Inflammatory macrophage treated with lipopolysaccharide for 1 hour (primary cell): ENCODE data around the gene VPS54.
A peak's percentile ranks its signal among the peaks of the same experiment; 100 is the strongest.
"Not testable (repeated sequence)": the region's sequence is repeated elsewhere in the genome, so short reads cannot be mapped to it uniquely, and the experiment has no call there.

ENCODE experiments used
- DNase-seq, 2 donors: peaks; one replicate each; pipeline ENCODE4 v3.0.0-alpha.2; 2020 to 2022

VPS54 gene

DNA sequence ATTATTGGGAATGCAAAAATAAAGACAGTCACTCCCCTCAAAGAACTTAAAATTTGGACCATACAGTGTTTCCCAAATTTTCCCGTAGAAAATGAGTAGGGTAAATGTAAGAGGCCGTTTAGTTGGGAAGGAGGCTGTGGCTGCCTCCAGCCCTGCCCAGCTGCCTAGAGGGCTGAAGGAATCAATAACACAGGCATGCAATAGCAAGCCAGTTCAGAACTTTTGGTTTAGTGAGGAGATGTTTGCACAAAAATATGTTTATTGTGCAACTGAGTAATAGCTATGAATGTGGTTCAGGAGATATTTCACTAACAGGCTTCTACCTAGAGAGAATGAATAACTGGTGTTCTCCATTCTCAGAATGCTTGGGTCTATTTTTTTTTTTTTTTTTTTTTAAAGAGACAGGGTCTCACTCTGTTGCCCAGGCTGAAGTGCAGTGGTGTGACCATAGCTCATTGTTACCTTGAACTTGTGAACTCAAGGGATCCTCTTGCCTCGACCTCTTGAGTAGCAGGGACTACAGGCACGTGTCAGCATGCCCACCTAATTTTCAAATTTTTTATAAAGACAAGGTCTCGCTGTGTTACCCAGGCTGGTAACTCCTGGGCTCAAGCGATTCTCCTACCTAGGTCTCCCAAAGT is 153.9 kb downstream of the VPS54 start:
- no peak for DNase-seq

GRCh38 chr2:63863707-63864106 is 155.5 kb downstream of the VPS54 start:
- DNase-seq, result no peak

DNA sequence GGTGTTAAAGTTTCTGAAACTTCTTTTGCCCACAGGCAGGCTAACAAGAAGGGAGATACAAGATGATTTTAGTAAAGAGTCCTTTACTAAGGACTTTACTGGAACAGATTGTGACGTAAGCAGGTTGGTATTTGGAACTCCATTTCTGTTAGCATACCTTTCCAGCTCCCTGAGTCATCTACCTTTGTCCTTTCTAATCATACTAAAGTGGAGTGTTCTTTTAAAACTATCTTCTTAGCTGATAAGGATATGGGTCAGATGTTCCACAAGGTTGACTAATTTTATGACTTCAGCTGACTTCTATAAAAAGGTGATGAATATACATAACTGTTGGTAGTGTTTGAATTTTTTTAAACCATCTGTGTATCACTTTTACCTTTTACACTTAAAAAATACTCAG is 156.4 kb downstream of the VPS54 start:
- no peak for DNase-seq

GRCh38 chr2:63861220-63861822 is 157.9 kb downstream of the VPS54 start:
- DNase-seq, result peak; percentile 54 to 77

- DNase-seq, result no peak
Observed at GRCh38 chr2:63858291-63858690, 160.9 kb downstream of the VPS54 start.

DNA sequence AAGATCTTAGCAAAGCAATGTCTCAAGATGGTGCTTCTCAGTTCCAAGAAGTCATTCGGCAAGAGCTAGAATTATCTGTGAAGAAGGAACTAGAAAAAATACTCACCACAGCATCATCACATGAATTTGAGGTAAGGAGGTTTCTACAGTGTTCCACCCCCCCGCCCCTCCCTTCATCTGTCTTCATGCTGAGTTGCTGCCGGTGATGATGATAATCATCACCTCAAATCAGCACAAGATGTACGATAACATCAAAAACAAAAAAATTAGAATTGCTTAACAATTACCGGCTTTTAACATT is 163.0 kb downstream of the VPS54 start:
- peak; percentile 76 to 82 for DNase-seq

DNA sequence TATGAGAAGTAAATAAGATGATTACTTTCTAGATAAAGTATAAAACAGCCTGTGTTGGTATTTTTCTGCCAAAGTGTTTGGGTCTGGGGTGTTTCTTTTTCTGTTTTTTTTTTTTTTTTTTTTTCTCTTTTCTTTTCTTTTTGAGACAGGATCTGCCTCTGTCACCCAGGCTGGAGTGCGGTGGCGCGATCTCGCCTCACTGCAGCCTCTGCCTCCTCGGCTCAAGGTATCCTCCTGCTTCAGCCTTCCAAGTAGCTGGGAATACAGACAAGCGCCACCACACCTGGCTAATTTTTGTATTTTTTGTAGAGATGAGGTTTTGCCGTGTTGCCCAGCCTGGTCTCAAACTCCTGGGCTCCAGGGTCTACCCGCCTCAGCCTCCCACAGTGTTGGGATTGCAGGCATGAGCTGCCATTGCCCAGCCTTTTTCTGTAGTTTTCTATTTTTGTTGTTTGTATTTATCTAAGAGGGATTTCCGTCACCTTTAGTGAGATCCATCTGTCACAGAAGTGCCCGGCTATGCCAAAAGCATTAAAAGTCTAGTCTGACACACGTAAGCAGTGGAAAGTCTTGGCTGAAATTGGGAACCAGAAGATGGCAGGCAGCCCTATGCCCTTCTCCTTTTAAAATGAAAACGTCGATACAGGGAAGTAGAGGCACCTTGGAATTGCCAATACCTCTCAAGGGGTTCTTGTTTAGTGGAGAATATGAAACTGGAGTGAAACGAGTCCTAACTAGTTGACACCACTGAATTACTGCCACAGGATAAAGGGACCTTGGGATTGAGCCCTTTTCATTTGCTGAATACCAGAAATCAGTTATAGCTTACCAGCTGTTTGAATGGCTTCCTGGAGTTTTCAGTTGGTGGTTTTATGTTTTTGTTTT is 163.6 kb downstream of the VPS54 start:
- peak in 1 of 2 donors; percentile 23 for DNase-seq

- peak; percentile 93 to 95 for DNase-seq
Observed at GRCh38 chr2:63853527-63854310, 165.5 kb downstream of the VPS54 start.

- no peak for DNase-seq
Observed at GRCh38 chr2:63851691-63852311, 167.4 kb downstream of the VPS54 start.

DNA sequence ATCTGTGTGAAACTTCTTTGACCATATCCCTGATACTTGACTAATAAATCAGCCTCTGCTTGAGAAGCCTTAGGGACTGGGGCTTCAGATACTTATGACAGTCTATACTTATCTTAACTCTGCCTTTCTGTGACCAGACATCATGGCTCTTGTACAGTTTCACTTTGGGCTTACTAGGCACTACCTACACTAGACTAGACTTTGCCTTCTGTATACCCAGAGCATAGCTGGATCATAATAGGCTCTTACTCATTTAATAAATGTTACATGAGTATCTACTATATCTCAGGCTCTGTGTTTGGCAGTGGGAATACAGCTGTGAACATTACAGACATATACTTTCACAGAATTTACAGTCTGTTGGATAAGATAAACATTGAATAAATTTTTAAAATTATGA is 168.6 kb downstream of the VPS54 start:
- DNase-seq, result no peak

GRCh38 chr2:63850204-63850571 is 169.0 kb downstream of the VPS54 start:
- no peak for DNase-seq

- DNase-seq, result no peak
Observed at GRCh38 chr2:63849381-63850203, 169.6 kb downstream of the VPS54 start.

DNA sequence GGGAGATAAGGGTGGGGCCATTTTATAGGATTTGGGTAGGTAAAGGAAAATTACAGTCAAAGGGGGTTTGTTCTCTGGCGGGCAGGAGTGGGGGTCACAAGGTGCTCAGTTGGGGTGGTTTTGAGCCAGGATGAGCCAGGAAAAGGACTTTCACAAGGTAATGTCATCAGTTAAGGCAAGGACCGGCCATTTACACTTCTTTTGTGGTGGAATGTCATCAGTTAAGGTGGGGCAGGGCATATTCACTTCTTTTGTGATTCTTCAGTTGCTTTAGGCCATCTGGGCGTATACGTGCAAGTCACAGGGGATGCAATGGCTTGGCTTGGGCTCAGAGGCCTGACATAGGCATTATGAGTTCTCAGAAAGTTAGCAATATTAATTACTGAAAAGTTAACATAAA is 171.7 kb downstream of the VPS54 start:
- DNase-seq, result not testable (repeated sequence)

DNA sequence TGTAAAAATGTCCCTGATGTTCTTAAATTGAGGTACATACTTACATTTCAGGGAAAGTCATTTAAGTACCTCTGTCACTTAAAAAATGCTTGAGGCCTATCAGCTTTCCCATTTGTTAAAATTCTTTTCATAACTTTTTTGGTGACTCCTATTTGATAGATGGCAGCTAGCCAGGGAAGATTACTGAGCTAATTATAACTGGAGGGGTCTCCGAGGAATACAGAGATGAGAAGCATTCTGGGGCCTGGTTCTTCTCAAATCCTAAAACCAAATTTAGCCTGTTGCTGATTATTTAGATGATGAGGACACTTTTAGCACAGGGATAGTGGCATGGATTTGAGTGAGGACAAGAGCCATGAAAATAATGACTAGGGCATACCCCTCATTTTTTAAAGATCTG is 172.7 kb downstream of the VPS54 start:
- no peak for DNase-seq

DNA sequence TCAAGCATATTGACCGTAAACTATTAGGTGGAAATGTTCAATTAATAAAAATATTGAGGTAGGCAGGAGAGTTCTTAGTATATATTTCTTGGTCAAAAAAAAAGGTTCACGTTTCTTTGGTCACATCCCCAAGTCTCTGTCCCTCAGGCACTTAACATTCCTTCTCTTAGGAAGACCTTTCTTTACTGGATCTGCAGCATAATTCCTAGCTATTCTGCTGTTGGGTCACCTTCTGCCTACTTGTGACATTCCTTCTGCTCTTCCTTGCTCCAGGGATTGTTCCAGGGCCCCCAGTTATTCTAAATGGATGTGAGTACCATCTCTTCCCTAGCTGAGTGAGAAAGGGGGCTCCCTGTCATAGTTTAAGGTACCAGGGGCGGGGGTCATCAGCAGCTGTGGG is 173.4 kb downstream of the VPS54 start:
- DNase-seq, result no peak

DNA sequence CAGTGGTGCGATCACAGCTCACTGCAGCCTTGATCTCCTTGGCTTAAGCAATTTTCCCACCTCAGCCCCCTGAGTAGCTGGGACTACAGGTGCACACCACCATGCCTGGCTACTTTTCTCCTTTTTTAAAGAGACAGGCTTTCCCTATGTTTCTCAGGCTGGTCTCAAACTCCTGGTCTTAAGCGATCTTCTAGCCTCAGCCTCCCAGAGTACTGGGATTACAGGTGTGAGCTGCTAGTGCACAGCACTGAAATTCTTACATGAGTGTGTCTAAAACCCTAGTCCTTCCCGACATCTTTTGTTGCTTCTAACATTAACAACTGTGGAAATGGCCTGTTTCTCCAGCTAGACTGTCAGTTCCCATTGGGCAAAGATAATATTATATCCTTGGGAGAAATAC is 174.6 kb downstream of the VPS54 start:
- no peak for DNase-seq

GRCh38 chr2:63843791-63844190 is 175.4 kb downstream of the VPS54 start:
- no peak for DNase-seq

DNA sequence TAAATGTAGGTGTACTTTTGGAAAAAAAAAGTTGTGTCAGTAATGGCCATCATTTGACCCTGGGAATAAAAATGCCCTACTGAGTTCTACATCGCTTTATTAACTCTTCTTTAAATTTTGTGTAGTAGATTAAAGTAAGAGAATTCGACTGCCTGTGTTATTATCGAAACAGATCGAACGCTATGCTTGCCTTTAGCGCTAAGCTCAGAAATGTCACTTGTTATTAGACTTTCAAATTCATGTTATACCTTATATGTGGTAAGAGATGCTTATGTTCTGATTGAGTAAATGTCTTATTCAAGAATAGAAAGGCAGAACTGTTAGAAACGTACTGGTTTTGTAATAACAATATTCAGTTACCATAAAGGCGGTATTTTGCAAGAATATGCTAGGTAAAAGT is 176.1 kb downstream of the VPS54 start:
- no peak for DNase-seq

GRCh38 chr2:63842149-63843061 is 176.8 kb downstream of the VPS54 start:
- peak; percentile 64 to 72 for DNase-seq
